Measurements from ENCODE around the gene ZMYM3. TPM values are rescaled to one million over a fixed set of nuclear protein-coding genes. Genes with fewer than 3 reads are reported as not detected.

ZMYM3 gene
- polyA plus RNA-seq, 2 donors = 5.2 to 7.6 TPM

- H3K4me3 ChIP-seq (ENCODE audit: low read depth in 1 of 2, low read length in 2 of 2) = no peak overlapping the region
- WGBS, 2 donors = 77 to 83% methylated on average over 3 of the region's 3 CpGs
Measured at GRCh38 chrX:71235482-71235881, 18.5 kb downstream of the ZMYM3 start.

GRCh38 chrX:71228063-71228642 lies 25.8 kb downstream of the ZMYM3 start:
- 91 to 98% methylated on average over 1 of the region's 1 CpG for WGBS, 2 donors
- Histone ChIP-seq H3K36me3 (ENCODE audit: control insufficient read depth in 2 of 2, insufficient read depth in 2 of 2, low read length in 1 of 2) (no peaks in the 10 kb centered on the region), H3K4me3 (ENCODE audit: low read depth in 1 of 2, low read length in 2 of 2) (no peak overlapping the region), H3K27me3 (ENCODE audit: control insufficient read depth in 1 of 2, insufficient read depth in 2 of 2, low read length in 2 of 2) (no peaks in the 10 kb centered on the region), H3K9me3 (ENCODE audit: control insufficient read depth in 2 of 2, insufficient read depth in 1 of 2, low read depth in 1 of 2, low read length in 1 of 2) (no peaks in the 10 kb centered on the region), H3K27ac (ENCODE audit: low read depth in 2 of 2, low read length in 1 of 2) (no peak overlapping the region), H3K4me1 (ENCODE audit: control insufficient read depth in 2 of 2, insufficient read depth in 2 of 2, low read length in 1 of 2) (no peaks in the 10 kb centered on the region)

More at GRCh38 chrX:71235482-71235881, 18.5 kb downstream of the ZMYM3 start:
- Histone ChIP-seq H3K9me3 (ENCODE audit: control insufficient read depth in 2 of 2, insufficient read depth in 1 of 2, low read depth in 1 of 2, low read length in 1 of 2) (no peaks in the 10 kb centered on the region), H3K4me1 (ENCODE audit: control insufficient read depth in 2 of 2, insufficient read depth in 2 of 2, low read length in 1 of 2) (no peaks in the 10 kb centered on the region), H3K27ac (ENCODE audit: low read depth in 2 of 2, low read length in 1 of 2) (no peak overlapping the region), H3K27me3 (ENCODE audit: control insufficient read depth in 1 of 2, insufficient read depth in 2 of 2, low read length in 2 of 2) (no peaks in the 10 kb centered on the region), H3K36me3 (ENCODE audit: control insufficient read depth in 2 of 2, insufficient read depth in 2 of 2, low read length in 1 of 2) (no peaks in the 10 kb centered on the region)

GRCh38 chrX:71227370-71228062 lies 26.4 kb downstream of the ZMYM3 start:
- H3K4me1 ChIP-seq (ENCODE audit: control insufficient read depth in 2 of 2, insufficient read depth in 2 of 2, low read length in 1 of 2) = no peaks in the 10 kb centered on the region
- H3K36me3 ChIP-seq (ENCODE audit: control insufficient read depth in 2 of 2, insufficient read depth in 2 of 2, low read length in 1 of 2) = no peaks in the 10 kb centered on the region
- no peak overlapping the region for H3K4me3 ChIP-seq (ENCODE audit: low read depth in 1 of 2, low read length in 2 of 2)
- H3K9me3 ChIP-seq (ENCODE audit: control insufficient read depth in 2 of 2, insufficient read depth in 1 of 2, low read depth in 1 of 2, low read length in 1 of 2) = no peaks in the 10 kb centered on the region
- H3K27me3 ChIP-seq (ENCODE audit: control insufficient read depth in 1 of 2, insufficient read depth in 2 of 2, low read length in 2 of 2) = no peaks in the 10 kb centered on the region
- H3K27ac ChIP-seq (ENCODE audit: low read depth in 2 of 2, low read length in 1 of 2) = no peak overlapping the region
- WGBS, 2 donors = 68 to 84% methylated on average over 5 of the region's 5 CpGs

GRCh38 chrX:71225676-71226075 lies 28.3 kb downstream of the ZMYM3 start:
- Histone ChIP-seq H3K27ac (ENCODE audit: low read depth in 2 of 2, low read length in 1 of 2) (no peak overlapping the region), H3K4me3 (ENCODE audit: low read depth in 1 of 2, low read length in 2 of 2) (no peak overlapping the region), H3K36me3 (ENCODE audit: control insufficient read depth in 2 of 2, insufficient read depth in 2 of 2, low read length in 1 of 2) (no peaks in the 10 kb centered on the region), H3K27me3 (ENCODE audit: control insufficient read depth in 1 of 2, insufficient read depth in 2 of 2, low read length in 2 of 2) (no peaks in the 10 kb centered on the region), H3K9me3 (ENCODE audit: control insufficient read depth in 2 of 2, insufficient read depth in 1 of 2, low read depth in 1 of 2, low read length in 1 of 2) (no peaks in the 10 kb centered on the region), H3K4me1 (ENCODE audit: control insufficient read depth in 2 of 2, insufficient read depth in 2 of 2, low read length in 1 of 2) (no peaks in the 10 kb centered on the region)
- WGBS, 2 donors = 64 to 75% methylated on average over 5 of the region's 5 CpGs

GRCh38 chrX:71225009-71225408 lies 28.9 kb downstream of the ZMYM3 start:
- Histone ChIP-seq H3K4me3 (ENCODE audit: low read depth in 1 of 2, low read length in 2 of 2) (no peak overlapping the region), H3K36me3 (ENCODE audit: control insufficient read depth in 2 of 2, insufficient read depth in 2 of 2, low read length in 1 of 2) (no peaks in the 10 kb centered on the region), H3K4me1 (ENCODE audit: control insufficient read depth in 2 of 2, insufficient read depth in 2 of 2, low read length in 1 of 2) (no peaks in the 10 kb centered on the region), H3K9me3 (ENCODE audit: control insufficient read depth in 2 of 2, insufficient read depth in 1 of 2, low read depth in 1 of 2, low read length in 1 of 2) (no peaks in the 10 kb centered on the region), H3K27me3 (ENCODE audit: control insufficient read depth in 1 of 2, insufficient read depth in 2 of 2, low read length in 2 of 2) (no peaks in the 10 kb centered on the region), H3K27ac (ENCODE audit: low read depth in 2 of 2, low read length in 1 of 2) (no peak overlapping the region)
- whole genome bisulfite sequencing, 2 donors = 61 to 65% methylated on average over 2 of the region's 2 CpGs

GRCh38 chrX:71224098-71224708 lies 29.7 kb downstream of the ZMYM3 start:
- H3K9me3 ChIP-seq (ENCODE audit: control insufficient read depth in 2 of 2, insufficient read depth in 1 of 2, low read depth in 1 of 2, low read length in 1 of 2) = no peaks in the 10 kb centered on the region
- H3K4me1 ChIP-seq (ENCODE audit: control insufficient read depth in 2 of 2, insufficient read depth in 2 of 2, low read length in 1 of 2) = no peaks in the 10 kb centered on the region
- 73 to 81% methylated on average over 26 to 32 of the region's 32 CpGs for WGBS, 2 donors
- no peaks in the 10 kb centered on the region for H3K27me3 ChIP-seq (ENCODE audit: control insufficient read depth in 1 of 2, insufficient read depth in 2 of 2, low read length in 2 of 2)
- H3K4me3 ChIP-seq (ENCODE audit: low read depth in 1 of 2, low read length in 2 of 2) = no peak overlapping the region
- no peak overlapping the region for H3K27ac ChIP-seq (ENCODE audit: low read depth in 2 of 2, low read length in 1 of 2)
- no peaks in the 10 kb centered on the region for H3K36me3 ChIP-seq (ENCODE audit: control insufficient read depth in 2 of 2, insufficient read depth in 2 of 2, low read length in 1 of 2)

GRCh38 chrX:71222929-71223328 lies 31.0 kb downstream of the ZMYM3 start, which contains the start of gene GJB1:
TSS of gene GJB1 (plus strand) at chrX:71223224. CDS start at chrX:71223708, 484 bp downstream.
- no peaks in the 10 kb centered on the region for H3K4me1 ChIP-seq (ENCODE audit: control insufficient read depth in 2 of 2, insufficient read depth in 2 of 2, low read length in 1 of 2)
- 79 to 82% methylated on average over 18 of the region's 18 CpGs for WGBS, 2 donors
- H3K27ac ChIP-seq (ENCODE audit: low read depth in 2 of 2, low read length in 1 of 2) = no peak within 1 kb of the TSS
- no peak within 1 kb of the TSS for H3K4me3 ChIP-seq (ENCODE audit: low read depth in 1 of 2, low read length in 2 of 2)
- no peaks in the 10 kb centered on the region for H3K27me3 ChIP-seq (ENCODE audit: control insufficient read depth in 1 of 2, insufficient read depth in 2 of 2, low read length in 2 of 2)
- no peaks in the 10 kb centered on the region for H3K36me3 ChIP-seq (ENCODE audit: control insufficient read depth in 2 of 2, insufficient read depth in 2 of 2, low read length in 1 of 2)
- no peaks in the 10 kb centered on the region for H3K9me3 ChIP-seq (ENCODE audit: control insufficient read depth in 2 of 2, insufficient read depth in 1 of 2, low read depth in 1 of 2, low read length in 1 of 2)

- H3K9me3 ChIP-seq (ENCODE audit: control insufficient read depth in 2 of 2, insufficient read depth in 1 of 2, low read depth in 1 of 2, low read length in 1 of 2) = no peaks in the 10 kb centered on the region
- H3K4me3 ChIP-seq (ENCODE audit: low read depth in 1 of 2, low read length in 2 of 2) = no peak overlapping the region
- WGBS, 2 donors = 75 to 97% methylated on average over 1 of the region's 1 CpG
- H3K4me1 ChIP-seq (ENCODE audit: control insufficient read depth in 2 of 2, insufficient read depth in 2 of 2, low read length in 1 of 2) = no peaks in the 10 kb centered on the region
- no peaks in the 10 kb centered on the region for H3K36me3 ChIP-seq (ENCODE audit: control insufficient read depth in 2 of 2, insufficient read depth in 2 of 2, low read length in 1 of 2)
- no peaks in the 10 kb centered on the region for H3K27me3 ChIP-seq (ENCODE audit: control insufficient read depth in 1 of 2, insufficient read depth in 2 of 2, low read length in 2 of 2)
- no peak overlapping the region for H3K27ac ChIP-seq (ENCODE audit: low read depth in 2 of 2, low read length in 1 of 2)
Measured at GRCh38 chrX:71221145-71221544, 32.8 kb downstream of the ZMYM3 start.

GRCh38 chrX:71217298-71217697 lies 36.6 kb downstream of the ZMYM3 start:
- H3K27me3 ChIP-seq (ENCODE audit: control insufficient read depth in 1 of 2, insufficient read depth in 2 of 2, low read length in 2 of 2) = no peaks in the 10 kb centered on the region
- no peaks in the 10 kb centered on the region for H3K4me1 ChIP-seq (ENCODE audit: control insufficient read depth in 2 of 2, insufficient read depth in 2 of 2, low read length in 1 of 2)
- H3K27ac ChIP-seq (ENCODE audit: low read depth in 2 of 2, low read length in 1 of 2) = no peak overlapping the region
- 63 to 77% methylated on average over 6 of the region's 6 CpGs for WGBS, 2 donors
- no peaks in the 10 kb centered on the region for H3K36me3 ChIP-seq (ENCODE audit: control insufficient read depth in 2 of 2, insufficient read depth in 2 of 2, low read length in 1 of 2)
- no peak overlapping the region for H3K4me3 ChIP-seq (ENCODE audit: low read depth in 1 of 2, low read length in 2 of 2)
- H3K9me3 ChIP-seq (ENCODE audit: control insufficient read depth in 2 of 2, insufficient read depth in 1 of 2, low read depth in 1 of 2, low read length in 1 of 2) = no peaks in the 10 kb centered on the region

All from esophagus (tissue), 2 donors.